GM12892 (cell line): ENCODE data around the gene RNASEL.

ENCODE experiments used
- POLR2A ChIP-seq: IDR thresholded peaks from 2 replicates; pipeline ENCODE4 v1.6.1; 2011; ENCODE audit warnings: low read depth, low read length, control low read depth
- POLR2AphosphoS5 ChIP-seq: IDR thresholded peaks from 2 replicates; pipeline ENCODE4 v1.6.1; 2011; ENCODE audit warnings: low read depth, low read length, control low read depth
- TAF1 ChIP-seq: IDR thresholded peaks from 2 replicates; pipeline ENCODE4 v1.6.1; 2011; ENCODE audit warnings: low read depth, mild to moderate bottlenecking, control low read depth, low read length, borderline replicate concordance

GRCh38 chr1:182604175-182605164 is 15.4 kb upstream of the RNASEL start, which contains the start of gene RGS16:
- TF ChIP-seq POLR2A = peak; percentile 100
- TF ChIP-seq TAF1 = peak; percentile 91
- peak; percentile 99 for TF ChIP-seq POLR2AphosphoS5
